Activated CD4-positive, alpha-beta T cell treated with anti-CD3 and anti-CD28 coated beads, Interleukin-2, amount 50 U/mL, for 4 hours (primary cell): ENCODE results near the gene LINGO1.

Source experiments
- DNase-seq, 2 experiments: peaks; one replicate each; pipeline ENCODE4 v3.0.0-alpha.2; 2020

Gene LINGO1

GRCh38 chr15:77613814-77614213 lies 18.9 kb downstream of the LINGO1 start:
- DNase-seq = no peak

- DNase-seq = no peak
These were observed 19.6 kb downstream of the LINGO1 start for GRCh38 chr15:77612958-77613601.

- DNase-seq = no peak
These were observed 20.9 kb downstream of the LINGO1 start for GRCh38 chr15:77611767-77612166.

GRCh38 chr15:77610731-77611130 lies 22.0 kb downstream of the LINGO1 start:
- no peak for DNase-seq

GRCh38 chr15:77609558-77609957 lies 23.2 kb downstream of the LINGO1 start:
- no peak for DNase-seq

GRCh38 chr15:77608774-77609173 lies 23.9 kb downstream of the LINGO1 start:
- DNase-seq = no peak

GRCh38 chr15:77607894-77608261 lies 24.8 kb downstream of the LINGO1 start:
- no peak for DNase-seq

GRCh38 chr15:77607111-77607893 lies 25.4 kb downstream of the LINGO1 start:
- no peak for DNase-seq

- DNase-seq = no peak
These were observed 26.3 kb downstream of the LINGO1 start for GRCh38 chr15:77606142-77607034.

GRCh38 chr15:77605547-77605946 lies 27.2 kb downstream of the LINGO1 start:
- DNase-seq = no peak

- no peak for DNase-seq
These were observed 27.7 kb downstream of the LINGO1 start for GRCh38 chr15:77604973-77605372.

GRCh38 chr15:77603611-77604336 lies 28.9 kb downstream of the LINGO1 start:
- DNase-seq = no peak

- DNase-seq = no peak
These were observed 29.9 kb downstream of the LINGO1 start for GRCh38 chr15:77602800-77603199.

- DNase-seq = no peak
These were observed 32.8 kb downstream of the LINGO1 start for GRCh38 chr15:77599899-77600298.

- DNase-seq = no peak
These were observed 33.4 kb downstream of the LINGO1 start for GRCh38 chr15:77599357-77599756.

- DNase-seq = no peak
These were observed 34.1 kb downstream of the LINGO1 start for GRCh38 chr15:77598644-77599043.

- no peak for DNase-seq
These were observed 34.8 kb downstream of the LINGO1 start for GRCh38 chr15:77597804-77598453.

GRCh38 chr15:77596821-77597803 lies 35.6 kb downstream of the LINGO1 start:
- no peak for DNase-seq

GRCh38 chr15:77595231-77595630 lies 37.5 kb downstream of the LINGO1 start:
- DNase-seq = no peak

- DNase-seq = no peak
These were observed 40.0 kb downstream of the LINGO1 start for GRCh38 chr15:77592758-77593157.
